H1 (cell line): Measurements from ENCODE around the gene CHRD. TPM values are rescaled to one million over a fixed set of nuclear protein-coding genes. Genes with fewer than 3 reads are reported as not detected.

Experiments
- CTCF ChIA-PET: fragments of 300-600 bp; sonication (Branson Sonifier 250); formaldehyde crosslinking; loops from one replicate; lab custom pipeline; 2021; ENCODE audit not compliant: partially characterized antibody; lab: Charles Lee
- POLR2A ChIA-PET: fragments of 300-600 bp; sonication (Branson Sonifier 250); formaldehyde crosslinking; loops from one replicate; lab custom pipeline; 2021; ENCODE audit warnings: inconsistent platforms; ENCODE audit not compliant: partially characterized antibody; lab: Charles Lee
- DNase-seq, 2 experiments: peaks; one replicate each; pipeline versions ENCODE4 v3.0.0 to v3.0.0-alpha.2; 2010 to 2022; ENCODE audit warnings: low spot score in 2 of 2, low read depth in 1 of 2, mixed read lengths in 1 of 2
- FAIRE-seq: peaks from 2 replicates; lab custom pipeline; 2011; peaks lifted over from hg19 to GRCh38; lab: Jason Lieb, UNC
- H2AFZ ChIP-seq: 2 replicates; pipeline ENCODE4 v1.8.1; 2012; ENCODE audit warnings: low read length, inconsistent platforms
- H2AK5ac ChIP-seq: 2 replicates; pipeline ENCODE4 v1.6.1; 2013; ENCODE audit warnings: low read depth, low read length
- H2BK120ac ChIP-seq: replicated peaks from 2 replicates; pipeline ENCODE3; 2013; ENCODE audit warnings: low read depth, low read length, inconsistent platforms
- H2BK12ac ChIP-seq: 2 replicates; pipeline ENCODE4 v1.6.1; 2013; ENCODE audit warnings: low read depth, low read length
- H2BK15ac ChIP-seq: 2 replicates; pipeline ENCODE4 v1.6.1; 2013; ENCODE audit warnings: low read length
- H2BK20ac ChIP-seq: 2 replicates; pipeline ENCODE4 v1.6.1; 2013; ENCODE audit warnings: low read length
- H2BK5ac ChIP-seq: 2 replicates; pipeline ENCODE4 v1.6.1; 2013; ENCODE audit warnings: low read depth, low read length
- H3K14ac ChIP-seq: 2 replicates; pipeline ENCODE4 v1.6.1; 2013; ENCODE audit warnings: inconsistent platforms; ENCODE audit not compliant: insufficient read length
- H3K18ac ChIP-seq: 2 replicates; pipeline ENCODE4 v1.6.1; 2013; ENCODE audit warnings: low read length; ENCODE audit errors: extremely low read depth
- H3K23ac ChIP-seq: 2 replicates; pipeline ENCODE4 v1.6.1; 2013; ENCODE audit warnings: inconsistent platforms; ENCODE audit not compliant: insufficient read length
- H3K23me2 ChIP-seq: 2 replicates; pipeline ENCODE4 v1.6.1; 2013; ENCODE audit warnings: low read depth, low read length
- H3K27ac ChIP-seq: 2 replicates; pipeline ENCODE4 v1.6.1; 2011; ENCODE audit warnings: low read depth, low read length, inconsistent platforms
- H3K27me3 ChIP-seq, 4 experiments: replicated peaks in 1 of 4; 1 replicate in 1 of 4; 2 replicates in 3 of 4; pipeline versions ENCODE4 v1.6.1 to v1.8.1; 2011 to 2013; ENCODE audit warnings: low read length in 3 of 4, mild to moderate bottlenecking in 3 of 4, inconsistent platforms in 2 of 4, mixed read lengths in 2 of 4, moderate library complexity in 1 of 4; ENCODE audit not compliant: control insufficient read depth in 3 of 4, insufficient read depth in 3 of 4; ENCODE audit errors: extremely low read depth in 1 of 4
- H3K36me3 ChIP-seq, 4 experiments: 2 replicates each; pipeline versions ENCODE4 v1.6.1 to v1.8.1; 2011 to 2013; ENCODE audit warnings: mild to moderate bottlenecking in 4 of 4, low read length in 3 of 4, moderate library complexity in 2 of 4, control low read depth in 1 of 4, inconsistent platforms in 1 of 4; ENCODE audit not compliant: insufficient read depth in 4 of 4, control insufficient read depth in 2 of 4
- H3K4ac ChIP-seq: replicated peaks from 2 replicates; pipeline ENCODE3; 2013; ENCODE audit warnings: low read length, low read depth, mixed read lengths, inconsistent platforms; ENCODE audit not compliant: insufficient read length
- H3K4me1 ChIP-seq, 4 experiments: replicated peaks in 1 of 4; 1 replicate in 1 of 4; 2 replicates in 3 of 4; pipeline versions ENCODE4 v1.6.1 to v1.8.1; 2011 to 2013; ENCODE audit warnings: low read length in 3 of 4, inconsistent platforms in 2 of 4, mixed read lengths in 1 of 4; ENCODE audit not compliant: insufficient read depth in 4 of 4, control insufficient read depth in 3 of 4
- H3K4me2 ChIP-seq, 2 experiments: 2 replicates each; pipeline versions ENCODE4 v1.6.1 to v1.8.1; 2011 to 2013; ENCODE audit warnings: low read depth in 2 of 2, low read length in 2 of 2, control low read depth in 1 of 2, inconsistent platforms in 1 of 2, mild to moderate bottlenecking in 1 of 2; ENCODE audit not compliant: insufficient read depth in 1 of 2
- H3K4me3 ChIP-seq, 4 experiments: fragments of 200-600, 300-600 bp in 1 of 4; sonication (generic), shearing (Covaris generic), sonication (Bioruptor Twin) in 1 of 4; 2 replicates each; pipeline versions ENCODE4 v1.5.1 to v1.8.1; 2011 to 2016; ENCODE audit warnings: low read length in 4 of 4, low read depth in 3 of 4, control low read depth in 2 of 4, inconsistent platforms in 2 of 4, mild to moderate bottlenecking in 2 of 4, mixed read lengths in 1 of 4, moderate library complexity in 1 of 4; ENCODE audit not compliant: insufficient read depth in 2 of 4; ENCODE audit errors: extremely low read depth in 1 of 4
- H3K56ac ChIP-seq: replicated peaks from 2 replicates; pipeline ENCODE3; 2013; ENCODE audit warnings: low read depth, mild to moderate bottlenecking, mixed read lengths, low read length, inconsistent platforms; ENCODE audit not compliant: insufficient read length
- H3K79me1 ChIP-seq: 2 replicates; pipeline ENCODE4 v1.6.1; 2013; ENCODE audit warnings: low read depth, low read length, control low read depth
- H3K79me2 ChIP-seq, 2 experiments: 2 replicates each; pipeline versions ENCODE4 v1.6.1 to v1.8.1; 2012 to 2013; ENCODE audit warnings: low read length in 2 of 2, mild to moderate bottlenecking in 2 of 2, inconsistent platforms in 1 of 2; ENCODE audit not compliant: insufficient read depth in 2 of 2, control insufficient read depth in 1 of 2
- H3K9ac ChIP-seq, 4 experiments: replicated peaks in 1 of 4; 1 replicate in 1 of 4; 2 replicates in 3 of 4; pipeline versions ENCODE4 v1.6.1 to v1.8.1; 2011 to 2013; ENCODE audit warnings: low read depth in 3 of 4, low read length in 3 of 4, control low read depth in 2 of 4, mild to moderate bottlenecking in 2 of 4, moderate library complexity in 2 of 4, inconsistent platforms in 1 of 4; ENCODE audit errors: extremely low read depth in 1 of 4
- H3K9me3 ChIP-seq, 2 experiments: 2 replicates each; pipeline versions ENCODE4 v1.6.1 to v1.8.1; 2012 to 2013; ENCODE audit warnings: mild to moderate bottlenecking in 2 of 2, moderate library complexity in 2 of 2, control low read depth in 1 of 2, inconsistent platforms in 1 of 2, low read depth in 1 of 2, low read length in 1 of 2, mixed read lengths in 1 of 2; ENCODE audit not compliant: insufficient read depth in 2 of 2
- H4K20me1 ChIP-seq, 2 experiments: replicated peaks in 1 of 2; 2 replicates each; pipeline versions ENCODE3 to v1.8.1; 2011 to 2013; ENCODE audit warnings: inconsistent platforms in 2 of 2, low read length in 2 of 2, mild to moderate bottlenecking in 1 of 2; ENCODE audit not compliant: insufficient read depth in 2 of 2, control insufficient read depth in 1 of 2
- H4K5ac ChIP-seq: 2 replicates; pipeline ENCODE4 v1.6.1; 2013; ENCODE audit warnings: low read length, low read depth, mixed read lengths, inconsistent platforms; ENCODE audit not compliant: insufficient read length
- H4K8ac ChIP-seq: 2 replicates; pipeline ENCODE4 v1.8.0; 2013; ENCODE audit warnings: mild to moderate bottlenecking, moderate library complexity, low read length, inconsistent platforms; ENCODE audit not compliant: insufficient read depth; ENCODE audit errors: extremely low read depth
- H4K91ac ChIP-seq: replicated peaks from 2 replicates; pipeline ENCODE3; 2013; ENCODE audit warnings: low read length, mixed read lengths, inconsistent platforms; ENCODE audit not compliant: insufficient read length
- EZH2 ChIP-seq: fragments of 200-600 bp; sonication (generic); IDR thresholded peaks from 2 replicates; pipeline ENCODE4 v1.7.1; 2012; ENCODE audit warnings: low read depth, mild to moderate bottlenecking, moderate library complexity, low read length, inconsistent platforms; ENCODE audit not compliant: severe bottlenecking
- RAD21 ChIP-seq, 2 experiments: IDR thresholded peaks in 1 of 2; conservative IDR thresholded peaks in 1 of 2; 2 replicates each; pipeline ENCODE4 v1.6.1; 2011; ENCODE audit warnings: low read depth in 2 of 2, low read length in 2 of 2, improper control_type of control experiment in 1 of 2, inconsistent platforms in 1 of 2, mild to moderate bottlenecking in 1 of 2, moderate library complexity in 1 of 2
- WGBS, 2 experiments: shearing (Covaris generic) in 1 of 2; methylation state at CpG; one replicate each; pipeline versions ENCODE4 v1.1.6 to v1.1.7; 2013 to 2015; ENCODE audit warnings: low lambda C conversion rate in 2 of 2, mixed read lengths in 2 of 2, inconsistent platforms in 1 of 2, low coverage in 1 of 2, missing lambda C conversion rate in 1 of 2; ENCODE audit not compliant: insufficient replicate concordance in 2 of 2, insufficient coverage in 1 of 2, insufficient read length in 1 of 2; ENCODE audit errors: extremely low coverage in 1 of 2, missing lambda C conversion rate in 1 of 2; 5-methylcytosine and 5-hydroxymethylcytosine counted together
- polyA plus RNA-seq, 7 experiments: library from polyadenylated mRNA; depleted of rRNA in 3 of 7; stranded (reverse) in 5 of 7; unstranded in 2 of 7; fragments of >200 nt in 5 of 7; fragments of 200-250 nt in 2 of 7; gene quantifications; 1 replicate in 5 of 7; 2 replicates in 1 of 7; 4 replicates in 1 of 7; pipeline versions ENCODE4 v1.2.1 to v1.2.3, GENCODE V29; 2011 to 2013; ENCODE audit warnings: missing spikeins in 2 of 7, mixed read lengths in 2 of 7
- total RNA-seq: library from RNA; stranded (reverse); fragmentation: NEBNext Ultra II Directional; extraction: Animal tissue kit (Norgen Biotek cat#: 25700); gene quantifications from 2 replicates; pipeline ENCODE4 v1.2.1, GENCODE V29; 2021

CHRD gene
- total and polyA plus RNA-seq, 2 of the 8 experiments (the other 6 are each of a cell fraction or from before 2014, with no cell fraction given) = 0.62 to 0.86 TPM

DNA sequence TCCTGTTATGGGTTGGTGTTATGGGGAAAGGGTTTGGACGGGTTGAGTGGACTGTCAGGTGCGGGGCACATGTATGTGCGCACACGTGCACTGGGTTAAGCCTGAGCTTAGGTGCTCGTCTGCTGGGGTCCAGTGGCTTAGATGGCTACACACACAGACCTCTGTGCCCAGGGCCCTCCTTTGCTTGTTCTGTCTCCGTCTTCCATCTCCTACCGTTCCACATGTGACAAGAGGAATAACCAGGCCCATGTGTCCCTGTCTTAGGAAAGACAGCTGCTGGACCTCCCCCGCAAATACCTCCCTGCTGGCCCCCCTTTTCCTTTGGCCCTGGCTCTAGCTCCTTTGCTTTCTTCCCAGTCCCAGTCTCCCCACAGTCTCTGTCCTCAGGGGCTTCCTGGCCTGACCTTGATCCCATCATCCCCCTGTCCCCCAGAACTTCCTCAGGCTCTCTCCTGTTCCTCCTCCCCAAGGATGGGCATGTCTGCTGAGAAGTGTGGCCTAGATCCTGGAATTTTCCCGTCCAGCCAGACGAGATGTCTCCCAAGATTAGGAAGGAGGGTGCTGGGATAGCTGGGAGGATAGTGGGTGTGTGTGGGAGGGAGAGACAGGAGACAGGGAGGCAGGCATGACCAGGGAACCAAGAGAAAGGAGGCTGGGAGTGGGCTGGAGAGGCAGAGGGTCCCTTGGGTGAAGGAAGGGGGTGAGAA, 1.1 kb upstream of the CHRD start:
- H2BK5ac ChIP-seq = no peak overlapping the region
- TF ChIP-seq RAD21 (IDR thresholded peaks at IDR 0.05 in 1 of 2, conservative IDR thresholded peaks at IDR 0.05 in 1 of 2; ENCODE audit: low read depth in 2 of 2, low read length in 2 of 2) (no peak), EZH2 (peak; percentile 39)
- TF ChIP-seq, all 59 proteins: peak for 1
- H3K79me2 ChIP-seq = no peaks in the 10 kb centered on the region
- H3K9ac ChIP-seq = no peak overlapping the region
- no peak overlapping the region for H3K4ac ChIP-seq
- no peak overlapping the region for H3K23ac ChIP-seq
- H3K9me3 ChIP-seq = no peaks in the 10 kb centered on the region
- no peak overlapping the region for H2AFZ ChIP-seq
- H4K8ac ChIP-seq = no peak overlapping the region
- no peak overlapping the region for H2BK120ac ChIP-seq
- CTCF ChIA-PET = interaction anchor here (0.8 to 2.1 kb wide), 3 partner anchors 10 to 162 kb away, joined by 3 to 10 read pairs (median 3); no protein-coding TSS in a partner anchor
- peak overlapping the region; percentile 13; the same call in 1 of the 2 replicates for H2BK12ac ChIP-seq
- H3K56ac ChIP-seq = no peak overlapping the region
- peak overlapping the region; percentile 38; the same call in 1 of the 2 replicates for H2BK20ac ChIP-seq
- H2AK5ac ChIP-seq = peak overlapping the region; percentile 41; the same call in 1 of the 2 replicates
- peak overlapping the region; percentile 78 to 93 for H3K4me2 ChIP-seq
- 73% methylated on average over 10 of the region's 10 CpGs; no CpG with 5 or more reads in 1 of the 2 experiments for WGBS, 2 experiments
- no peaks in the 10 kb centered on the region for H3K79me1 ChIP-seq
- no peak overlapping the region for H3K27ac ChIP-seq
- peak overlapping the region; percentile 5; the same call in 1 of the 2 replicates for H2BK15ac ChIP-seq
- peaks cover 2 to 9% of the 10 kb centered on the region in 2 experiments for H4K20me1 ChIP-seq
- DNase-seq (no peak), FAIRE-seq (no peak)
- H3K18ac ChIP-seq = 0 out of 2 replicates have a peak overlapping the region, but pooled peaks have one; percentile 15
- H3K4me1 ChIP-seq = peaks cover 0 to 33% (median 27%) of the 10 kb centered on the region in 4 experiments; a peak in 6 of 7 replicates
- no peak overlapping the region for H4K91ac ChIP-seq
- POLR2A ChIA-PET = interaction anchor here (0.8 to 1.6 kb wide), 3 partner anchors 8 to 147 kb away, joined by 3 read pairs; no protein-coding TSS in a partner anchor
- H3K27me3 ChIP-seq = peaks cover 31 to 51% (median 48%) of the 10 kb centered on the region in 4 experiments
- H3K23me2 ChIP-seq = peaks cover 15% of the 10 kb centered on the region; the same call in 1 of the 2 replicates
- no peak overlapping the region for H3K14ac ChIP-seq
- no peaks in the 10 kb centered on the region for H3K36me3 ChIP-seq
- H4K5ac ChIP-seq = no peak overlapping the region
- peak overlapping the region; percentile 29 to 59 (median 48); a peak in 6 of 8 replicates for H3K4me3 ChIP-seq
